NCI-H748 (cell line): ENCODE data around the gene GDF9.
A peak's percentile ranks its signal among the peaks of the same experiment; 100 is the strongest.
"Not testable (repeated sequence)": the region's sequence is repeated elsewhere in the genome, so short reads cannot be mapped to it uniquely, and the experiment has no call there.

Experiments
- DNase-seq: peaks from one replicate; lab custom pipeline; 2025; ENCODE audit not compliant: unreplicated experiment; lab: John Stamatoyannopoulos, UW

The GDF9 gene

GRCh38 chr5:132873119-132873929 is 7.1 kb upstream of the GDF9 start, which contains the start of gene LEAP2:
TSS of gene LEAP2 (plus strand) at chr5:132873668. CDS start at chr5:132873695, 27 bp downstream.
- DNase-seq = no peak

GRCh38 chr5:132872788-132873118 is 6.5 kb upstream of the GDF9 start:
- no peak for DNase-seq

GRCh38 chr5:132871459-132872284 is 5.4 kb upstream of the GDF9 start:
- no peak for DNase-seq

- no peak for DNase-seq
Measured at GRCh38 chr5:132870801-132871200, 4.5 kb upstream of the GDF9 start.

GRCh38 chr5:132868754-132869153 is 2.5 kb upstream of the GDF9 start:
- no peak for DNase-seq

- DNase-seq = no peak
Measured at GRCh38 chr5:132867046-132867451, 780 bp upstream of the GDF9 start.

- no peak for DNase-seq
Measured at GRCh38 chr5:132865668-132866341, 464 bp downstream of the GDF9 start.

GRCh38 chr5:132860742-132861141 is 5.5 kb downstream of the GDF9 start:
- DNase-seq = no peak

GRCh38 chr5:132859889-132860437 is 6.3 kb downstream of the GDF9 start:
- no peak for DNase-seq

- DNase-seq = no peak
Measured at GRCh38 chr5:132856011-132856410, 10.3 kb downstream of the GDF9 start.

- DNase-seq = not testable (repeated sequence)
Measured at GRCh38 chr5:132854992-132855391, 11.3 kb downstream of the GDF9 start.

- no peak for DNase-seq
Measured at GRCh38 chr5:132854301-132854700, 12.0 kb downstream of the GDF9 start.

- DNase-seq = no peak
Measured at GRCh38 chr5:132853790-132854189, 12.5 kb downstream of the GDF9 start.

- DNase-seq = no peak
Measured at GRCh38 chr5:132853323-132853722, 12.9 kb downstream of the GDF9 start.

- DNase-seq = no peak
Measured at GRCh38 chr5:132850066-132850465, 16.2 kb downstream of the GDF9 start.

GRCh38 chr5:132849347-132849746 is 16.9 kb downstream of the GDF9 start:
- DNase-seq = no peak

- no peak for DNase-seq
Measured at GRCh38 chr5:132848270-132848669, 18.0 kb downstream of the GDF9 start.

- DNase-seq = no peak
Measured at GRCh38 chr5:132841305-132841704, 25.0 kb downstream of the GDF9 start.

GRCh38 chr5:132840896-132841295 is 25.4 kb downstream of the GDF9 start:
- peak; percentile 48 for DNase-seq

GRCh38 chr5:132840313-132840712 is 26.0 kb downstream of the GDF9 start:
- no peak for DNase-seq
